NCI-H2107 (cell line): ENCODE results near the gene BID.
"Not testable (repeated sequence)": the region's sequence is repeated elsewhere in the genome, so short reads cannot be mapped to it uniquely, and the experiment has no call there.

Source experiments
- DNase-seq: peaks from one replicate; lab custom pipeline; 2025; lab: John Stamatoyannopoulos, UW

Gene BID

GRCh38 chr22:17769716-17770082 is 4.6 kb downstream of the BID start:
- DNase-seq: no peak

GRCh38 chr22:17769013-17769715 is 5.1 kb downstream of the BID start:
- no peak for DNase-seq

GRCh38 chr22:17767233-17768065 is 6.8 kb downstream of the BID start:
- no peak for DNase-seq

GRCh38 chr22:17764852-17765251 is 9.4 kb downstream of the BID start:
- not testable (repeated sequence) for DNase-seq

- no peak for DNase-seq
Measured at GRCh38 chr22:17764036-17764435, 10.2 kb downstream of the BID start.

- not testable (repeated sequence) for DNase-seq
Measured at GRCh38 chr22:17763442-17763841, 10.8 kb downstream of the BID start.

- DNase-seq: no peak
Measured at GRCh38 chr22:17761138-17761488, 13.2 kb downstream of the BID start.

GRCh38 chr22:17754233-17754925 is 19.9 kb downstream of the BID start:
- DNase-seq: no peak

GRCh38 chr22:17753401-17753989 is 20.8 kb downstream of the BID start:
- DNase-seq: no peak

GRCh38 chr22:17751596-17751995 is 22.7 kb downstream of the BID start:
- no peak for DNase-seq

- DNase-seq: no peak
Measured at GRCh38 chr22:17749605-17750395, 24.5 kb downstream of the BID start.

- no peak for DNase-seq
Measured at GRCh38 chr22:17748555-17749353, 25.5 kb downstream of the BID start.

- no peak for DNase-seq
Measured at GRCh38 chr22:17746916-17747315, 27.4 kb downstream of the BID start.

- DNase-seq: no peak
Measured at GRCh38 chr22:17744430-17744829, 29.8 kb downstream of the BID start.

- DNase-seq: no peak
Measured at GRCh38 chr22:17743661-17744411, 30.4 kb downstream of the BID start.

GRCh38 chr22:17742527-17742902 is 31.8 kb downstream of the BID start:
- peak; percentile 37 for DNase-seq

GRCh38 chr22:17741866-17742526 is 32.3 kb downstream of the BID start:
- no peak for DNase-seq

GRCh38 chr22:17739196-17739975 is 34.9 kb downstream of the BID start:
- DNase-seq: no peak
